Measurements from ENCODE around the gene ZNF205. TPM values are rescaled to one million over a fixed set of nuclear protein-coding genes. Genes with fewer than 3 reads are reported as not detected.

ZNF205 gene
- total RNA-seq, 2 experiments from 2014 or later: 0.21 to 0.32 TPM

- POLR2A ChIA-PET: no interaction called here
- intact Hi-C loops (cut with DNase I, micrococcal nuclease): no loop called here
- H3K4me3 Mint-ChIP-seq: no peak overlapping the region
- no peak for DNase-seq
- no peaks in the 10 kb centered on the region for H3K9me3 Mint-ChIP-seq (ENCODE audit: low read depth)
- peaks cover 8% of the 10 kb centered on the region for H3K36me3 Mint-ChIP-seq (ENCODE audit: low read depth)
- ATAC-seq: no peak
- CTCF ChIA-PET: interaction anchor here (1.0 to 2.4 kb wide), 3 partner anchors 9 to 114 kb away, joined by 3 to 9 read pairs (median 5); partner anchors contain the start of gene ZNF213
- no peaks in the 10 kb centered on the region for H3K4me1 Mint-ChIP-seq
- no peaks in the 10 kb centered on the region for H3K27me3 Mint-ChIP-seq
- no peak overlapping the region for H3K27ac Mint-ChIP-seq
These were observed 30.8 kb downstream of the ZNF205 start for GRCh38 chr16:3143189-3143588.

GRCh38 chr16:3143598-3144320 lies 31.4 kb downstream of the ZNF205 start:
- CTCF ChIA-PET: interaction anchor here (0.6 to 2.4 kb wide), 4 partner anchors 9 to 115 kb away, joined by 3 to 9 read pairs (median 4); partner anchors contain the start of gene ZNF213

GRCh38 chr16:3144321-3144983 lies 32.1 kb downstream of the ZNF205 start:
- Mint-ChIP-seq H3K36me3 (ENCODE audit: low read depth) (peaks cover 8% of the 10 kb centered on the region), H3K4me3 (no peak overlapping the region), H3K27ac (no peak overlapping the region), H3K4me1 (peaks cover 4% of the 10 kb centered on the region), H3K9me3 (ENCODE audit: low read depth) (no peaks in the 10 kb centered on the region), H3K27me3 (no peaks in the 10 kb centered on the region)
- POLR2A ChIA-PET: no interaction called here
- no peak for DNase-seq
- ATAC-seq: no peak
- intact Hi-C loops (cut with DNase I, micrococcal nuclease): no loop called here
- CTCF ChIA-PET: interaction anchor here (0.6 to 2.4 kb wide), 4 partner anchors 10 to 55 kb away, joined by 3 to 9 read pairs (median 5); partner anchors contain the start of gene ZNF213

More at GRCh38 chr16:3143598-3144320, 31.4 kb downstream of the ZNF205 start:
- no peak for DNase-seq
- no peaks in the 10 kb centered on the region for H3K27me3 Mint-ChIP-seq
- H3K4me3 Mint-ChIP-seq: no peak overlapping the region
- peaks cover 8% of the 10 kb centered on the region for H3K36me3 Mint-ChIP-seq (ENCODE audit: low read depth)
- H3K4me1 Mint-ChIP-seq: no peaks in the 10 kb centered on the region
- H3K9me3 Mint-ChIP-seq (ENCODE audit: low read depth): no peaks in the 10 kb centered on the region
- intact Hi-C loops (cut with DNase I, micrococcal nuclease): no loop called here
- POLR2A ChIA-PET: no interaction called here
- ATAC-seq: no peak
- no peak overlapping the region for H3K27ac Mint-ChIP-seq

GRCh38 chr16:3145151-3145550 lies 32.8 kb downstream of the ZNF205 start:
- Mint-ChIP-seq H3K36me3 (ENCODE audit: low read depth) (peaks cover 8% of the 10 kb centered on the region), H3K4me3 (no peak overlapping the region), H3K4me1 (peaks cover 4% of the 10 kb centered on the region), H3K27ac (no peak overlapping the region), H3K9me3 (ENCODE audit: low read depth) (no peaks in the 10 kb centered on the region), H3K27me3 (no peaks in the 10 kb centered on the region)
- no peak for DNase-seq
- POLR2A ChIA-PET: no interaction called here
- intact Hi-C loops (cut with DNase I, micrococcal nuclease): no loop called here
- CTCF ChIA-PET: no interaction called here
- no peak for ATAC-seq

- no peak for DNase-seq
- no peak for ATAC-seq
- ChIA-PET CTCF (interaction anchor here (0.8 kb wide), 1 partner anchor 16 kb away, joined by 6 read pairs; no protein-coding TSS in a partner anchor), POLR2A (no interaction called here)
- Mint-ChIP-seq H3K36me3 (ENCODE audit: low read depth) (peaks cover 8% of the 10 kb centered on the region), H3K9me3 (ENCODE audit: low read depth) (no peaks in the 10 kb centered on the region), H3K4me1 (peaks cover 6% of the 10 kb centered on the region), H3K27me3 (no peaks in the 10 kb centered on the region), H3K4me3 (no peak overlapping the region), H3K27ac (no peak overlapping the region)
- intact Hi-C loops (cut with DNase I, micrococcal nuclease): no loop called here
These were observed 33.3 kb downstream of the ZNF205 start for GRCh38 chr16:3145660-3146059.

GRCh38 chr16:3147046-3147756 lies 34.8 kb downstream of the ZNF205 start:
- DNase-seq (no peak), ATAC-seq (no peak)
- H3K4me3 Mint-ChIP-seq: no peak overlapping the region
- H3K27me3 Mint-ChIP-seq: no peaks in the 10 kb centered on the region
- H3K27ac Mint-ChIP-seq: no peak overlapping the region
- H3K9me3 Mint-ChIP-seq (ENCODE audit: low read depth): no peaks in the 10 kb centered on the region
- ChIA-PET POLR2A (interaction anchor here (0.6 to 0.8 kb wide), 3 partner anchors 19 to 70 kb away, joined by 3 to 13 read pairs (median 3); no protein-coding TSS in a partner anchor), CTCF (interaction anchor here (0.6 to 2.9 kb wide), 5 partner anchors 12 to 766 kb away, joined by 4 to 21 read pairs (median 9); partner anchors contain the start of gene ZNF213)
- peaks cover 14% of the 10 kb centered on the region for H3K4me1 Mint-ChIP-seq
- peaks cover 5% of the 10 kb centered on the region for H3K36me3 Mint-ChIP-seq (ENCODE audit: low read depth)
- intact Hi-C loops (cut with DNase I, micrococcal nuclease): no loop called here

GRCh38 chr16:3147757-3148104 lies 35.3 kb downstream of the ZNF205 start:
- H3K27me3 Mint-ChIP-seq: peaks cover 2% of the 10 kb centered on the region
- no peak for ATAC-seq
- intact Hi-C loops (cut with DNase I, micrococcal nuclease): no loop called here
- H3K4me1 Mint-ChIP-seq: peaks cover 20% of the 10 kb centered on the region
- no peak overlapping the region for H3K27ac Mint-ChIP-seq
- H3K4me3 Mint-ChIP-seq: no peak overlapping the region
- POLR2A ChIA-PET: interaction anchor here (0.6 to 0.8 kb wide), 3 partner anchors 20 to 70 kb away, joined by 3 to 13 read pairs (median 3); no protein-coding TSS in a partner anchor
- H3K9me3 Mint-ChIP-seq (ENCODE audit: low read depth): no peaks in the 10 kb centered on the region
- DNase-seq: no peak
- peaks cover 3% of the 10 kb centered on the region for H3K36me3 Mint-ChIP-seq (ENCODE audit: low read depth)
- CTCF ChIA-PET: interaction anchor here (0.6 to 2.9 kb wide), 8 partner anchors 13 to 766 kb away, joined by 3 to 21 read pairs (median 4); partner anchors contain the start of genes OR1F1 and ZNF213

GRCh38 chr16:3148256-3149192 lies 36.1 kb downstream of the ZNF205 start:
- Mint-ChIP-seq H3K27me3 (peaks cover 2% of the 10 kb centered on the region), H3K4me3 (peak overlapping the region; percentile 79), H3K36me3 (ENCODE audit: low read depth) (peaks cover 3% of the 10 kb centered on the region), H3K27ac (no peak overlapping the region), H3K4me1 (peaks cover 22% of the 10 kb centered on the region), H3K9me3 (ENCODE audit: low read depth) (no peaks in the 10 kb centered on the region)
- no peak for DNase-seq
- CTCF ChIA-PET: interaction anchor here (0.6 to 2.9 kb wide), 13 partner anchors 13 to 116 kb away, joined by 3 to 27 read pairs (median 3); partner anchors contain the start of genes OR1F1, ZNF213 and ZSCAN10
- ATAC-seq: no peak
- POLR2A ChIA-PET: interaction anchor here (0.5 to 2.8 kb wide), 5 partner anchors 12 to 44 kb away, joined by 3 to 16 read pairs (median 4); partner anchors contain the start of gene ZNF213
- intact Hi-C loops (cut with DNase I, micrococcal nuclease): no loop called here

GRCh38 chr16:3149193-3149530 lies 36.8 kb downstream of the ZNF205 start:
- intact Hi-C loops (cut with DNase I, micrococcal nuclease): no loop called here
- DNase-seq (no peak), ATAC-seq (no peak)
- H3K27ac Mint-ChIP-seq: no peak overlapping the region
- ChIA-PET POLR2A (interaction anchor here (1.1 to 2.8 kb wide), 2 partner anchors 14 to 21 kb away, joined by 4 to 16 read pairs; partner anchors contain the start of gene ZNF213), CTCF (interaction anchor here (0.6 to 2.9 kb wide), 9 partner anchors 13 to 117 kb away, joined by 3 to 27 read pairs (median 3); partner anchors contain the start of genes ZNF213 and ZSCAN10)
- H3K4me3 Mint-ChIP-seq: peak overlapping the region; percentile 79
- peaks cover 2% of the 10 kb centered on the region for H3K27me3 Mint-ChIP-seq
- H3K9me3 Mint-ChIP-seq (ENCODE audit: low read depth): peaks cover under 1% of the 10 kb centered on the region
- H3K4me1 Mint-ChIP-seq: peaks cover 22% of the 10 kb centered on the region
- H3K36me3 Mint-ChIP-seq (ENCODE audit: low read depth): peaks cover 3% of the 10 kb centered on the region

All from activated CD4-positive, alpha-beta T cell treated with anti-CD3 and anti-CD28 coated beads for 36 hours (primary cell).